ENCODE measurements around the gene GTF2I.
"Not testable (repeated sequence)": the region's sequence is repeated elsewhere in the genome, so short reads cannot be mapped to it uniquely, and the experiment has no call there.

Gene GTF2I

GRCh38 chr7:74718336-74718735 lies 60.8 kb downstream of the GTF2I start:
- DNase-seq: no peak

- no peak for DNase-seq
Measured at GRCh38 chr7:74722153-74722552, 64.6 kb downstream of the GTF2I start.

- DNase-seq: no peak
Measured at GRCh38 chr7:74725840-74726239, 68.3 kb downstream of the GTF2I start.

- DNase-seq: no peak
Measured at GRCh38 chr7:74726309-74727101, 69.0 kb downstream of the GTF2I start.

GRCh38 chr7:74728686-74729085 lies 71.2 kb downstream of the GTF2I start:
- DNase-seq: not testable (repeated sequence)

- DNase-seq: not testable (repeated sequence)
Measured at GRCh38 chr7:74730186-74730585, 72.7 kb downstream of the GTF2I start.

- not testable (repeated sequence) for DNase-seq
Measured at GRCh38 chr7:74739974-74740703, 82.6 kb downstream of the GTF2I start.

- DNase-seq: not testable (repeated sequence)
Measured at GRCh38 chr7:74743936-74744557, 86.5 kb downstream of the GTF2I start.

- DNase-seq: not testable (repeated sequence)
Measured at GRCh38 chr7:74753921-74754482, 96.5 kb downstream of the GTF2I start.

- DNase-seq: not testable (repeated sequence)
Measured at GRCh38 chr7:74756673-74757072, 99.2 kb downstream of the GTF2I start.

- not testable (repeated sequence) for DNase-seq
Measured at GRCh38 chr7:74758268-74758667, 100.8 kb downstream of the GTF2I start.

GRCh38 chr7:74758982-74759381 lies 101.5 kb downstream of the GTF2I start:
- DNase-seq: not testable (repeated sequence)

- not testable (repeated sequence) for DNase-seq
Measured at GRCh38 chr7:74765205-74765918, 107.8 kb downstream of the GTF2I start.

GRCh38 chr7:74766509-74766908 lies 109.0 kb downstream of the GTF2I start:
- DNase-seq: not testable (repeated sequence)

- not testable (repeated sequence) for DNase-seq
Measured at GRCh38 chr7:74766991-74767390, 109.5 kb downstream of the GTF2I start.

- DNase-seq: not testable (repeated sequence)
Measured at GRCh38 chr7:74770062-74770461, 112.5 kb downstream of the GTF2I start.

GRCh38 chr7:74772093-74772492 lies 114.6 kb downstream of the GTF2I start:
- not testable (repeated sequence) for DNase-seq

GRCh38 chr7:74773760-74774750 lies 116.5 kb downstream of the GTF2I start, which contains the start of gene NCF1:
Gene NCF1, plus strand, starts transcription at chr7:74774011. Its CDS starts 21 bp downstream, at chr7:74774032.
- DNase-seq: not testable (repeated sequence)

GRCh38 chr7:74775111-74775510 lies 117.6 kb downstream of the GTF2I start:
- not testable (repeated sequence) for DNase-seq

- DNase-seq: not testable (repeated sequence)
Measured at GRCh38 chr7:74779053-74779452, 121.5 kb downstream of the GTF2I start.

GRCh38 chr7:74781746-74782145 lies 124.2 kb downstream of the GTF2I start:
- DNase-seq: not testable (repeated sequence)
